ENCODE results near the gene PSMA7. TPM values are rescaled to one million over a fixed set of nuclear protein-coding genes. Genes with fewer than 3 reads are reported as not detected.

PSMA7 gene
- total RNA-seq, 2 donors from 2014 or later: 174 to 176 TPM

DNA sequence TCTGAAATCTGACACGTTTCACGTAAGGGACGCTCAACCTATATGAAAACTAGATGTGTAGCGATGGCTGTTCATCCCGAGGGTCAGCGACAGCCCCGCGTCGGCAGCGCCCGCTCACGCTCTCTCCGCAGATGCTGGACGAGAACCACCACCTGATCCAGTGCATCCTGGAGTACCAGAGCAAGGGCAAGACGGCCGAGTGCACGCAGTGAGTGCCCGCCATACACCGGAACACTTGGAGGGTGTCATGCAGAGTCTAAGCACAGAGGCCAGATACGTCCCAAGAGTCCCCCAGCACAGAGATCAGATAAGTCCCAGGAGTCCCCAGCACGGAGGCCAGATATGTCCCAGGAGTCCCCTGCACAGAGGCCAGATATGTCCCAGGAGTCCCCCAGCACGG, 15.3 kb upstream of the PSMA7 start:
- WGBS, 2 donors: 91% methylated on average over 19 to 22 of the region's 22 CpGs
- Histone ChIP-seq H3K9me3 (no peaks in the 10 kb centered on the region), H3K27ac (no peak overlapping the region), H3K4me3 (no peak overlapping the region), H3K36me3 (replicated peaks in 1 of 2; ENCODE audit: insufficient read depth in 1 of 2, low read depth in 2 of 2) (peaks cover 0 to 20% of the 10 kb centered on the region in 2 donors), H3K27me3 (no peaks in the 10 kb centered on the region), H3K4me1 (peaks cover 14% of the 10 kb centered on the region)
- TF ChIP-seq POLR2A (IDR thresholded peaks at IDR 0.05): no peak
- TF ChIP-seq CTCF (IDR thresholded peaks at IDR 0.05): no peak
- no peak for DNase-seq
- intact Hi-C loops (cut with DNase I): no loop called here
- ATAC-seq: no peak

DNA sequence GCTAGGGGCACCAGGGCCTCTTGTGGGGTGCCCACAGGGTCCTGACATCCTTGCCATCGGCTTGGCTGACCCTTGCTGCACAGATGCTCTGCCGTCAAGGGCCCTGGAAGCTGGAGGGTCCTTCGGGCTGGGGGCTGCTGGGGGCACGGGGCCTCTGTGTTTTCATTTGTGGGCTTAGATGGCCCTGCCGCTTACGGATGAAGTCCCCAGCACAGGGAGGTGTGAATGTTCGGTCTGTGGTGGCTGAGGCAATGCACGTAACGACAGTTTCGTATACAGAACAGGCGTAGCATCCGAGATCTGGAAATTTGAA, 14.8 kb upstream of the PSMA7 start:
- intact Hi-C loops (cut with DNase I): no loop called here
- no peaks in the 10 kb centered on the region for H3K9me3 ChIP-seq
- peaks cover 0 to 15% of the 10 kb centered on the region in 2 donors for H3K36me3 ChIP-seq (replicated peaks in 1 of 2; ENCODE audit: insufficient read depth in 1 of 2, low read depth in 2 of 2)
- H3K27me3 ChIP-seq: no peaks in the 10 kb centered on the region
- TF ChIP-seq POLR2A (IDR thresholded peaks at IDR 0.05) (no peak), CTCF (IDR thresholded peaks at IDR 0.05) (no peak)
- ATAC-seq (no peak), DNase-seq (no peak)
- H3K27ac ChIP-seq: no peak overlapping the region
- 93 to 97% methylated on average over 11 to 12 of the region's 12 CpGs for WGBS, 2 donors
- H3K4me1 ChIP-seq: peaks cover 14% of the 10 kb centered on the region
- no peak overlapping the region for H3K4me3 ChIP-seq

- ATAC-seq (no peak), DNase-seq (no peak)
- no peak overlapping the region for H3K27ac ChIP-seq
- peaks cover 14% of the 10 kb centered on the region for H3K4me1 ChIP-seq
- peaks cover 0 to 12% of the 10 kb centered on the region in 2 donors for H3K36me3 ChIP-seq (replicated peaks in 1 of 2; ENCODE audit: insufficient read depth in 1 of 2, low read depth in 2 of 2)
- no peaks in the 10 kb centered on the region for H3K27me3 ChIP-seq
- H3K4me3 ChIP-seq: no peak overlapping the region
- 0 to 71% methylated on average over 1 to 24 of the region's 25 CpGs for WGBS, 2 donors
- H3K9me3 ChIP-seq: no peaks in the 10 kb centered on the region
- intact Hi-C loops (cut with DNase I): no loop called here
- TF ChIP-seq CTCF (IDR thresholded peaks at IDR 0.05) (no peak), POLR2A (IDR thresholded peaks at IDR 0.05) (no peak)
These were observed 14.3 kb upstream of the PSMA7 start for GRCh38 chr20:62157387-62158087.

DNA sequence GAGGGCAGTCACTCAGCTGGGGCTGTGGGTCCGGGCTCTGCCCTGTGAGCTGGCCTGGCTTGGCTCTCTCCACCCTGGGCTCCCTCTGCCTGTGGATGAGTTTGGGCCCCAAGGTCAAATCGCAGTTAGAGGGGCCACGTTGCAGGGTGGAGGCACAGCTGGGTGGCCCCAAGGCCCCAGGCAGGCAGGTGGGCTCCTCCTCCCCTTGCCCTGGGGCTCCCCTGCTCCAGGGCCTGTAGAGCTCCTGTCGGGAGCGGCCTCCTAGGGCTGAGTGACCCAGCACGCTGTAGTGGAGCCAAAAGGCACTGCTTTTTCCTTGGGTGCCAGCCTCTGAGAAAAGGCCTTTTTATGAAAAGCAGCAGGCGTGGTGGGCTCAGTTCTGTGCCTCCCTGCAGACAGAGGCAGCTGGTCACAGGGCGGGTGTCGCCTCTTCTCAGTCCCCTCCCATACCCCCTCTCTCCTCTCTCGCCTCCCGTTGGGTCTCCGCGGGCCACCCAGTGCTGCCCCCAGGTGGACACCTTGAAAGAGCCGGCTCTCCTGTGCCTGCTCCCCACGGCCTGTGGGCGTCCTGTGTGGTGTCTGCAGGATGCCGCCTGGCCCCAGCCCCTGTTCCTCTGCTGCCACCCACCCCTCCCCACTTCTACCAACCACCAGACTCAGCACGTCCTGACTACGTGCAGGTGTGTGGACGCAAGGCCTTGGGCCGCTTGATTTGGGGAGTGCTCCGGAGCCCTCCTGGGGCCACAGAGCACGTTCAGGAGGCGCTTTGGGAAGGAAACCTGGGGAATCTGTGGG, 13.6 kb upstream of the PSMA7 start:
- H3K4me1 ChIP-seq: peaks cover 14% of the 10 kb centered on the region
- H3K9me3 ChIP-seq: no peaks in the 10 kb centered on the region
- H3K4me3 ChIP-seq: no peak overlapping the region
- ATAC-seq (peak; percentile 70), DNase-seq (peak; percentile 52 to 70 (median 65))
- no peaks in the 10 kb centered on the region for H3K27me3 ChIP-seq
- H3K36me3 ChIP-seq (replicated peaks in 1 of 2; ENCODE audit: insufficient read depth in 1 of 2, low read depth in 2 of 2): peaks cover 0 to 8% of the 10 kb centered on the region in 2 donors
- intact Hi-C loops (cut with DNase I): no loop called here
- TF ChIP-seq POLR2A (IDR thresholded peaks at IDR 0.05): no peak
- TF ChIP-seq CTCF (IDR thresholded peaks at IDR 0.05): peak; percentile 58 to 71 (median 63)
- 26 to 34% methylated on average over 13 to 23 of the region's 24 CpGs for WGBS, 2 donors
- no peak overlapping the region for H3K27ac ChIP-seq

Measured in body of pancreas (tissue), 4 donors.